Caco-2 (cell line): Measurements from ENCODE around the gene BLZF1. TPM values are rescaled to one million over a fixed set of nuclear protein-coding genes. Genes with fewer than 3 reads are reported as not detected.
"Not testable (repeated sequence)": the region's sequence is repeated elsewhere in the genome, so short reads cannot be mapped to it uniquely, and the experiment has no call there.

Experiments used
- BruUV-seq: library from RNA; stranded (reverse); fragments of 400-500 nt; replicated peaks from 2 replicates; lab custom pipeline; 2021; lab: Mats Ljungman, UMichigan
- CTCF ChIA-PET: fragments of 300-600 bp; sonication (Branson Sonifier 250); formaldehyde crosslinking; loops from one replicate; lab custom pipeline; 2022; ENCODE audit warnings: antibody characterized with exemption; lab: Charles Lee
- POLR2A ChIA-PET: fragments of 300-600 bp; sonication (Branson Sonifier 250); formaldehyde crosslinking; loops from one replicate; lab custom pipeline; 2022; ENCODE audit warnings: antibody characterized with exemption; lab: Charles Lee
- DNase-seq, 2 experiments: peaks; one replicate each; pipeline versions ENCODE4 v3.0.0 to v3.0.0-alpha.2; 2020 to 2022
- H3K27me3 ChIP-seq: replicated peaks from 2 replicates; pipeline ENCODE4 v1.6.0; 2011; ENCODE audit warnings: low read length; ENCODE audit not compliant: control insufficient read depth, insufficient read depth
- H3K36me3 ChIP-seq: 2 replicates; pipeline ENCODE4 v1.5.1; 2011; ENCODE audit warnings: low read length; ENCODE audit not compliant: control insufficient read depth, insufficient read depth
- H3K4me1 ChIP-seq: fragments of 250-450 bp; sonication (Bioruptor Pico); 2 replicates; pipeline ENCODE4 v1.5.1; 2020; ENCODE audit warnings: mild to moderate bottlenecking
- H3K4me3 ChIP-seq: 2 replicates; pipeline ENCODE4 v1.5.1; 2011; ENCODE audit warnings: low read depth, mild to moderate bottlenecking, control low read depth, low read length
- H3K9me3 ChIP-seq: fragments of 250-450 bp; sonication (Bioruptor Pico); 2 replicates; pipeline ENCODE4 v1.5.1; 2020; ENCODE audit warnings: mild to moderate bottlenecking, moderate library complexity
- H3K27ac Mint-ChIP-seq: one replicate; pipeline ENCODE4 v1.8.0; 2022; ENCODE audit warnings: mixed read lengths; ENCODE audit not compliant: unreplicated experiment
- H3K27me3 Mint-ChIP-seq: one replicate; pipeline ENCODE4 v1.8.0; 2022; ENCODE audit warnings: mixed read lengths; ENCODE audit not compliant: insufficient read depth, unreplicated experiment
- H3K36me3 Mint-ChIP-seq: one replicate; pipeline ENCODE4 v1.8.0; 2022; ENCODE audit warnings: mild to moderate bottlenecking, mixed read lengths; ENCODE audit not compliant: insufficient read depth, unreplicated experiment
- H3K4me1 Mint-ChIP-seq: one replicate; pipeline ENCODE4 v1.8.0; 2022; ENCODE audit warnings: low read depth, mixed read lengths; ENCODE audit not compliant: unreplicated experiment
- H3K4me3 Mint-ChIP-seq: one replicate; pipeline ENCODE4 v1.8.0; 2022; ENCODE audit warnings: mild to moderate bottlenecking, moderate library complexity, mixed read lengths; ENCODE audit not compliant: unreplicated experiment
- H3K9me3 Mint-ChIP-seq: one replicate; pipeline ENCODE4 v1.8.0; 2022; ENCODE audit warnings: mixed read lengths; ENCODE audit not compliant: unreplicated experiment
- CTCF ChIP-seq, 2 experiments: fragments of 200-600 bp in 1 of 2; IDR thresholded peaks; 1 replicate in 1 of 2; 2 replicates in 1 of 2; pipeline versions ENCODE4 v1.5.1 to v1.8.0; 2011 to 2022; ENCODE audit warnings: antibody characterized with exemption in 1 of 2, control low read depth in 1 of 2, inconsistent platforms in 1 of 2, low read depth in 1 of 2, low read length in 1 of 2, mild to moderate bottlenecking in 1 of 2, moderate library complexity in 1 of 2; ENCODE audit not compliant: insufficient read depth in 1 of 2, severe bottlenecking in 1 of 2, unreplicated experiment in 1 of 2
- intact Hi-C: fragments of 100-400 bp; cut with micrococcal nuclease; formaldehyde crosslinking; loops from one replicate; pipeline ENCODE4 v1.10.0; 2022; ENCODE audit not compliant: unreplicated experiment
- total RNA-seq: library from RNA; stranded (reverse); gene quantifications from 2 replicates; pipeline ENCODE4 v1.2.3, GENCODE V29; 2022

Gene BLZF1
- total RNA-seq, 1 experiment from 2014 or later: 23.5 TPM

DNA sequence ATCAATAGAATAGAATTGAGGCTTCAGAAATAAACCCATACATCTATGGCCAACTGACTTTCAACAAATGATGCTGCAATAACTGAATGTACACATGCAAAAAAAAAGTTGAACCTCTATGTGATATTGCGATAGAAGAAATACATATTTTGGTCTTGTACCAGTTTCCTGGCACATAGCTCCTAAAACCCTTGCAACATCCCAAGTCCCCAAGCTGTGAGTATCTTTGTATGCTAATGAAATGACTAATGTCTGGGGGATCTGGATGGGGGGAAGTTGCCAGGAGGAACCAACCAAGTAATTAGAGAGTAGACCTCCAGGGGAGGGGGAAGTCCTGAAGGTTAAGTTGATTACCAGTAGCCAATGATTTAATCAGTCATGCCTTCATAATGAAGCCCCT, 24.4 kb downstream of the BLZF1 start:
- Mint-ChIP-seq H3K27me3 (no peaks in the 10 kb centered on the region), H3K36me3 (peaks cover 26% of the 10 kb centered on the region), H3K4me1 (no peaks in the 10 kb centered on the region), H3K27ac (no peak overlapping the region), H3K4me3 (no peak overlapping the region), H3K9me3 (no peaks in the 10 kb centered on the region)
- Histone ChIP-seq H3K4me3 (no peak overlapping the region), H3K4me1 (no peaks in the 10 kb centered on the region), H3K27me3 (no peaks in the 10 kb centered on the region), H3K9me3 (no peaks in the 10 kb centered on the region), H3K36me3 (no peaks in the 10 kb centered on the region)
- no peak for DNase-seq
- intact Hi-C loops: loop anchor here (5.0 kb wide), 1 partner anchor 155 kb away; no protein-coding TSS in a partner anchor
- no TSS peak for BruUV-seq
- POLR2A ChIA-PET: no interaction called here
- TF ChIP-seq CTCF (IDR thresholded peaks at IDR 0.05; ENCODE audit: insufficient read depth in 1 of 2, low read depth in 1 of 2, low read length in 1 of 2, severe bottlenecking in 1 of 2, unreplicated experiment in 1 of 2): no peak
- CTCF ChIA-PET: no interaction called here

DNA sequence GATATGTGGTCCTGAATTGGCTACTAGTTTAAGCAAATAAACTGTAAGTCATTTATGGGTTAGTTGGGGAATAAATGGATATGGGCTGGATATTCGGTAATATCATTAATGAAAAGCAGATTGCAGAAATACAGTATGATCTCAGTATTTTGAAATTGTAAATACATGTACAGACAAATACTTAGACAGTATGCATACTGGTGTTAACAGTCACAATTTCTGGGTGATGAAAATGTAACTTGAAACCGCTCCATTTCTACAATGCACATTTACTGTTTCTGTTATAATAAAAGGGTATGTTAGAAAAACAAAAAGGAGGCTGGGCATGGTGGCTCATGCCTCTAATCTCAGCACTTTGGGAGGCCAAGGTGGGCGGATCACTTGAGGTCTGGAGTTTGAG, 28.0 kb downstream of the BLZF1 start:
- TF ChIP-seq CTCF (IDR thresholded peaks at IDR 0.05; ENCODE audit: insufficient read depth in 1 of 2, low read depth in 1 of 2, low read length in 1 of 2, severe bottlenecking in 1 of 2, unreplicated experiment in 1 of 2): no peak
- ChIA-PET POLR2A (no interaction called here), CTCF (no interaction called here)
- H3K4me3 ChIP-seq: no peak overlapping the region
- no peaks in the 10 kb centered on the region for H3K27me3 ChIP-seq
- Mint-ChIP-seq H3K36me3 (peaks cover 5% of the 10 kb centered on the region), H3K27ac (no peak overlapping the region), H3K4me1 (no peaks in the 10 kb centered on the region), H3K9me3 (no peaks in the 10 kb centered on the region), H3K4me3 (no peak overlapping the region), H3K27me3 (no peaks in the 10 kb centered on the region)
- no TSS peak for BruUV-seq
- DNase-seq: no peak
- no peaks in the 10 kb centered on the region for H3K4me1 ChIP-seq
- H3K36me3 ChIP-seq: no peaks in the 10 kb centered on the region
- H3K9me3 ChIP-seq: no peaks in the 10 kb centered on the region
- intact Hi-C loops: no loop called here

- POLR2A ChIA-PET, DNase-seq, H3K27me3 ChIP-seq, H3K4me1 Mint-ChIP-seq, H3K9me3 ChIP-seq, H3K4me3 ChIP-seq, H3K4me3 Mint-ChIP-seq, CTCF ChIA-PET, H3K27me3 Mint-ChIP-seq, H3K36me3 Mint-ChIP-seq, BruUV-seq, H3K36me3 ChIP-seq, intact Hi-C loops, H3K4me1 ChIP-seq, H3K27ac Mint-ChIP-seq: not testable (repeated sequence)
- peaks cover 27% of the 10 kb centered on the region for H3K9me3 Mint-ChIP-seq
Measured at GRCh38 chr1:169402578-169402977, 34.6 kb downstream of the BLZF1 start.

DNA sequence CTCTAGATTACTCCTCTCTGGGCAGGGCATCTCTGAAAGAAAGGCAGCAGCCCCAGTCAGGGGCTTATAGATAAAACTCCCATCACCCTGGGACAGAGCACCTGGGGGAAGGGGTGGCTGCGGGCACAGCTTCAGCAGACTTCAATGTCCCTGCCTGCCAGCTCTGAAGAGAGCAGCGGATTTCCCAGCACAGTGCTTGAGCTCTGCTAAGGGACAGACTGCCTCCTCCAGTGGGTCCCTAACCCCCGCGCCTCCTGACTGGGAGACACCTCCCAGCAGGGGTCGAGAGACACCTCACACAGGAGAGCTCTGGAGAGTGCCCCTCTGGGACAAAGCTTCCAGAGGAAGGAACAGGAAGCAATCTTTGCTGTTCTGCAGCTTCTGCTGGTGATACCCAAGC, 40.3 kb downstream of the BLZF1 start:
- POLR2A ChIA-PET, intact Hi-C loops, H3K4me3 ChIP-seq, DNase-seq, H3K9me3 ChIP-seq, H3K4me1 ChIP-seq, H3K27ac Mint-ChIP-seq, BruUV-seq, CTCF ChIA-PET, H3K27me3 Mint-ChIP-seq, H3K4me3 Mint-ChIP-seq, H3K36me3 Mint-ChIP-seq, H3K9me3 Mint-ChIP-seq, H3K36me3 ChIP-seq, H3K4me1 Mint-ChIP-seq, H3K27me3 ChIP-seq: not testable (repeated sequence)
